OCI-LY7 (cell line): ENCODE data around the gene ERVFRD-1.
A peak's percentile ranks its signal among the peaks of the same experiment; 100 is the strongest.

Experiments used
- CTCF ChIP-seq: fragments of 200-600 bp; sonication (generic); conservative IDR thresholded peaks from 2 replicates; pipeline ENCODE4 v1.5.1; 2014; ENCODE audit warnings: mild to moderate bottlenecking, antibody characterized with exemption, low read length, moderate library complexity, mixed read lengths
- EZH2phosphoT487 ChIP-seq: fragments of 200-600 bp; sonication (generic); IDR thresholded peaks from 2 replicates; pipeline ENCODE4 v1.6.1; 2018; ENCODE audit warnings: low read depth, borderline replicate concordance, mild to moderate bottlenecking, mixed run types, antibody characterized with exemption, low read length, moderate library complexity, mixed read lengths

- peak; percentile 98 for TF ChIP-seq CTCF
- no peak for TF ChIP-seq EZH2phosphoT487
Measured at GRCh38 chr6:11144393-11144851, 32.9 kb upstream of the ERVFRD-1 start.
